ENCODE data around the gene MEGF10.

GRCh38 chr5:127281609-127282008 lies 9.0 kb upstream of the MEGF10 start:
- TF ChIP-seq SP1 (IDR thresholded peaks at IDR 0.05) (no peak), SUZ12 (IDR thresholded peaks at IDR 0.05) (no peak), ELF4 (IDR thresholded peaks at IDR 0.05) (no peak), HDGF (IDR thresholded peaks at IDR 0.05; ENCODE audit: borderline replicate concordance) (no peak), FOXM1 (IDR thresholded peaks at IDR 0.05; ENCODE audit: borderline replicate concordance) (no peak), TARDBP (IDR thresholded peaks at IDR 0.05) (no peak), BHLHE40 (IDR thresholded peaks at IDR 0.05; ENCODE audit: borderline replicate concordance) (no peak)

Data from HEK293T (cell line).